Parathyroid adenoma (tissue), 2 donors: ENCODE measurements around the gene MGMT.

ENCODE experiments used
- H2AFZ ChIP-seq: fragments of 300-600 bp; sonication (generic); one replicate; pipeline ENCODE4 v1.7.0; 2017; ENCODE audit warnings: antibody characterized with exemption, mild to moderate bottlenecking
- H3K27ac ChIP-seq: fragments of 300-600 bp; sonication (generic); one replicate; pipeline ENCODE4 v1.7.0; 2017
- H3K27me3 ChIP-seq: fragments of 300-600 bp; sonication (generic); one replicate; pipeline ENCODE4 v1.7.0; 2017; ENCODE audit warnings: low read length; ENCODE audit not compliant: control insufficient read depth, insufficient read depth
- H3K36me3 ChIP-seq: fragments of 300-600 bp; sonication (generic); one replicate; pipeline ENCODE4 v1.7.0; 2017; ENCODE audit warnings: low read length; ENCODE audit not compliant: control insufficient read depth, insufficient read depth
- H3K4me1 ChIP-seq: fragments of 300-600 bp; sonication (generic); one replicate; pipeline ENCODE4 v1.7.0; 2017; ENCODE audit warnings: control low read depth
- H3K4me2 ChIP-seq: fragments of 300-600 bp; sonication (generic); one replicate; pipeline ENCODE4 v1.7.0; 2017; ENCODE audit warnings: low read length
- H3K4me3 ChIP-seq: fragments of 300-600 bp; sonication (generic); one replicate; pipeline ENCODE4 v1.7.0; 2017; ENCODE audit warnings: low read depth, low read length
- H3K79me2 ChIP-seq: fragments of 300-600 bp; sonication (generic); one replicate; pipeline ENCODE4 v1.7.0; 2017; ENCODE audit warnings: control low read depth
- H3K9ac ChIP-seq: fragments of 300-600 bp; sonication (generic); one replicate; pipeline ENCODE4 v1.7.0; 2017; ENCODE audit warnings: mild to moderate bottlenecking
- H3K9me3 ChIP-seq: fragments of 300-600 bp; sonication (generic); one replicate; pipeline ENCODE4 v1.7.0; 2017; ENCODE audit warnings: low read length; ENCODE audit not compliant: control insufficient read depth
- TF ChIP-seq, protein P1 (sequence below): fragments of 300-600 bp; sonication (generic); IDR thresholded peaks from one replicate; pipeline ENCODE4 v1.7.0; 2017; ENCODE audit warnings: antibody characterized with exemption, mild to moderate bottlenecking
- donor health status: primary hyperparathyroidism.

The MGMT gene

DNA sequence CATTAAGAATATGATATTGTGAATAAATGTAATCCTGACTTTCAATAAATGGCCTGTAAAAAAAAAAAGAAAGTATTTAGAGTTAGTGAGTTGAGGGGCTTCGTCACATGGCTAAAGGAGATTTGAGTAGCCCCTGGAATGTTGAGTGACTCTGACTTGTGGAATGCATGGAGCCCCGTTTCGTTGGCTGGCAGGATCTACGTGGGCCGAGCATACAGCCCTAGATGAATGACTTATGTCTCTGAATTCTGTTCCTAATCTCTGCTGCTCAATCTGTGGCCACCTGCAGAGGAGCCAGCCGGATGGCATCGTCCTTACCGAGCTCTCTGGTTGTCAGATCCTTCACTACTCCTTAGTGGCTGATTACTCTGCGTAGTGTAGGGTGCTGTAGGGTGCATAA, 155.7 kb downstream of the MGMT start:
- no peak overlapping the region for H3K9ac ChIP-seq
- no peak overlapping the region for H2AFZ ChIP-seq
- no peak overlapping the region for H3K4me3 ChIP-seq
- H3K4me1 ChIP-seq, result no peaks in the 10 kb centered on the region
- no peaks in the 10 kb centered on the region for H3K36me3 ChIP-seq
- H3K27me3 ChIP-seq, result no peaks in the 10 kb centered on the region
- no peak overlapping the region for H3K4me2 ChIP-seq
- H3K27ac ChIP-seq, result no peak overlapping the region
- TF ChIP-seq, protein P1, sequence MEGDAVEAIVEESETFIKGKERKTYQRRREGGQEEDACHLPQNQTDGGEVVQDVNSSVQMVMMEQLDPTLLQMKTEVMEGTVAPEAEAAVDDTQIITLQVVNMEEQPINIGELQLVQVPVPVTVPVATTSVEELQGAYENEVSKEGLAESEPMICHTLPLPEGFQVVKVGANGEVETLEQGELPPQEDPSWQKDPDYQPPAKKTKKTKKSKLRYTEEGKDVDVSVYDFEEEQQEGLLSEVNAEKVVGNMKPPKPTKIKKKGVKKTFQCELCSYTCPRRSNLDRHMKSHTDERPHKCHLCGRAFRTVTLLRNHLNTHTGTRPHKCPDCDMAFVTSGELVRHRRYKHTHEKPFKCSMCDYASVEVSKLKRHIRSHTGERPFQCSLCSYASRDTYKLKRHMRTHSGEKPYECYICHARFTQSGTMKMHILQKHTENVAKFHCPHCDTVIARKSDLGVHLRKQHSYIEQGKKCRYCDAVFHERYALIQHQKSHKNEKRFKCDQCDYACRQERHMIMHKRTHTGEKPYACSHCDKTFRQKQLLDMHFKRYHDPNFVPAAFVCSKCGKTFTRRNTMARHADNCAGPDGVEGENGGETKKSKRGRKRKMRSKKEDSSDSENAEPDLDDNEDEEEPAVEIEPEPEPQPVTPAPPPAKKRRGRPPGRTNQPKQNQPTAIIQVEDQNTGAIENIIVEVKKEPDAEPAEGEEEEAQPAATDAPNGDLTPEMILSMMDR, result no peak
- no peaks in the 10 kb centered on the region for H3K9me3 ChIP-seq
- no peaks in the 10 kb centered on the region for H3K79me2 ChIP-seq

DNA sequence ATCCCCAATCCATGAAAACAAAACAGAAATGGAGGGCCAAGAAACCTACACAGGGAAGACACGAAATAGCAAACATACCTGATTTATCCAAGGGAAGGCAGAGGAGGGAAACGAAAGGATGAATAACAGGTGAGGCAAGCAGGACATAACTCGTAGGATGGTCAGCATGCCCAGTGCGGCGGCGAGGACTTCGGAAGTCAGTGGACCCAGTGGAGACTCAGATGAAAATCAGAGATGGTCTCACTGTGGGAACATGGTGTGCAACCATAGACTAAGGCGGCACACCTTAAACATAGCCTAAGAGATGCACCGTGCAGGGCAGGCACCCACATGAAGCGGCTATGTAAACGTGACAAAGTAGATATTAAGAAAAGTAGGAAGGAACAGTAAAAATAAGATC, 157.5 kb downstream of the MGMT start:
- Histone ChIP-seq H3K27ac (no peak overlapping the region), H3K9ac (no peak overlapping the region), H3K4me2 (no peak overlapping the region), H3K4me3 (no peak overlapping the region), H3K9me3 (no peaks in the 10 kb centered on the region), H3K36me3 (no peaks in the 10 kb centered on the region), H2AFZ (no peak overlapping the region), H3K4me1 (no peaks in the 10 kb centered on the region), H3K79me2 (no peaks in the 10 kb centered on the region), H3K27me3 (no peaks in the 10 kb centered on the region)
- TF ChIP-seq, protein P1, result no peak

DNA sequence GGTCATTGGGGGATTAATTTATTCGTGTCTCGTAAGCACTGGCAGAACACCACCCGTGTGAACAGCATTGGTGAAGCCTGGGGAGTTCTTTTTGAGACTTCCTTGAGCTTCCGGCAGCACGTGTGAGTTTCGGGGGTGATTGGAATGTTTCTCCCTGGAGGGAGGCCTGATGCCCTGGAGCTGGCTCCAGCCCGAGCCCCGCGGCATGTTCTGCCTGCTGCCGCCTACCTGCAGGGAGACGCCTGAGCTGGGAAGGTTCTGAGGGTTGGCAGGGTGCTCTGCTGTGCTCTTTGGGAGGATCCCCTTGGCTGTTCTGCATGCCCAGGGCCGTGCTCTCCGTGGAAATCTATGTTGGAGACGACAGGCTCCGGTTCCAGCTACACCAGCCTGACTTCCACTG, 159.3 kb downstream of the MGMT start:
- H3K9ac ChIP-seq, result no peak overlapping the region
- no peak overlapping the region for H3K4me2 ChIP-seq
- no peaks in the 10 kb centered on the region for H3K27me3 ChIP-seq
- no peaks in the 10 kb centered on the region for H3K36me3 ChIP-seq
- H3K4me3 ChIP-seq, result no peak overlapping the region
- no peaks in the 10 kb centered on the region for H3K9me3 ChIP-seq
- H3K79me2 ChIP-seq, result no peaks in the 10 kb centered on the region
- H3K4me1 ChIP-seq, result no peaks in the 10 kb centered on the region
- TF ChIP-seq, protein P1, result no peak
- H2AFZ ChIP-seq, result no peak overlapping the region
- H3K27ac ChIP-seq, result no peak overlapping the region

DNA sequence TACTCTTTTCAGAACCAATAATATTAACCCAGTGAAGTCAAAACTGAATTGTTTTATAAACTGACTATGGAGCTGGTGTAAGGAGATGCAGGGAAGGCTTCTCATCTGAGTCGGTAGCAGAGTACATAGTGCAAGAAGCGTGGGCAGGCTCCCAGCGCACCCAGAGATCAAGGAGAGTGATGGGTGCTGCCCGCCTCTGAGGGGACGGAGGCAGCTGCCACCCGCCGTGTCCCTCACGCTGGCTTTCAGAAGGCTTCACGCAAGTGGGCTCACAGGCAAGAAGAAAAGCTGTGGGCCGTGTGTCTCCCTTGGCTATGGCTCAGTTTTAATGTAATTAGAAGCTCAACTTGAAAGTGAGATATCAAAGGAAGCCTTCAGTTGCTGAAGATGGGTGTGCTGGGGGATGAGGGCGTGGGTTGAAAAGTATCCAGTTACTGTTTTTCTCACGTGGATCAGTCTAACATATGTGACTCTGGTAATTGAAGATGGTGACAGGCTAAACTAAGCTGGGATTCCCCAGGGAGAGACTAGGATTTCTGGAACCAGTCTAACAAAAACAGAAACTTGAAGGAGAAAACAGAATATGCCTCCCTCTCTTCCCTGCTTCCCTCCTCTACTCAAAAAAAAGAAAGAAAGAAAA, 159.9 kb downstream of the MGMT start:
- Histone ChIP-seq H3K4me3 (no peak overlapping the region), H3K4me2 (no peak overlapping the region), H2AFZ (no peak overlapping the region), H3K4me1 (no peaks in the 10 kb centered on the region), H3K27me3 (no peaks in the 10 kb centered on the region), H3K36me3 (no peaks in the 10 kb centered on the region), H3K9me3 (no peaks in the 10 kb centered on the region), H3K79me2 (no peaks in the 10 kb centered on the region), H3K9ac (no peak overlapping the region), H3K27ac (no peak overlapping the region)
- TF ChIP-seq, protein P1, result no peak

DNA sequence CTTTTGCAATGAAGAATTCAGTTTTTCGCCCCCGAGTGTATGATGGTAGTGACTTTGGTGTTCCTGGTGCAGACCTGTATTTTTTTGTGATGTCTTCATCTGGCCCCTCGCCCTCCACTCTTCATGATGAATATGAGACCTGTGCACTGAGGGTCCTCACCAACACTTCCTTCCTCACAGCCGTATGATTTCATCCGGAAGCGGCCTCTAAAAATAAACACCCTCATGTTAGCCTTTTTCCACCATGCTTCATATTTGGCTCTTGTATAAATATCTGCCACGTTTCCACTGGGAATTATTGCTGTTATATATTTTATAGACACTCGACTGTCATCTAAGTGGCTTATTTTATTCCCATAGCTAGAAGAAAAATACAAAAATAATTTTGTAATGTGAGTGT, 160.4 kb downstream of the MGMT start:
- no peaks in the 10 kb centered on the region for H3K36me3 ChIP-seq
- H3K27me3 ChIP-seq, result no peaks in the 10 kb centered on the region
- no peaks in the 10 kb centered on the region for H3K79me2 ChIP-seq
- no peak overlapping the region for H3K4me2 ChIP-seq
- no peak overlapping the region for H3K4me3 ChIP-seq
- no peak overlapping the region for H2AFZ ChIP-seq
- no peak overlapping the region for H3K9ac ChIP-seq
- H3K27ac ChIP-seq, result no peak overlapping the region
- H3K4me1 ChIP-seq, result no peaks in the 10 kb centered on the region
- H3K9me3 ChIP-seq, result no peaks in the 10 kb centered on the region
- TF ChIP-seq, protein P1, result no peak
